Measurements from ENCODE around the gene RPF1.
"Not testable (repeated sequence)": the region's sequence is repeated elsewhere in the genome, so short reads cannot be mapped to it uniquely, and the experiment has no call there.

The RPF1 gene

GRCh38 chr1:84478876-84479868, at the start of gene RPF1:
TSS of gene RPF1 (plus strand) at chr1:84479266. CDS start at chr1:84479282, 16 bp downstream.
- H3K27me3 Mint-ChIP-seq, result peaks cover 21 to 22% of the 10 kb centered on the region in 2 donors
- H3K36me3 Mint-ChIP-seq, result peaks cover 23 to 36% of the 10 kb centered on the region in 2 donors
- DNase-seq (peak; percentile 77), ATAC-seq (replicated peaks) (peak; percentile 99)
- H3K9me3 Mint-ChIP-seq, result peaks cover 13 to 14% of the 10 kb centered on the region in 2 donors
- H3K4me3 Mint-ChIP-seq, result peak within 1 kb of the TSS; percentile 100
- H3K27ac Mint-ChIP-seq, result peak within 1 kb of the TSS; percentile 100
- peaks cover 23 to 40% of the 10 kb centered on the region in 2 donors for H3K4me1 Mint-ChIP-seq

- Mint-ChIP-seq H3K36me3 (peaks cover 4 to 10% of the 10 kb centered on the region in 2 donors), H3K4me3 (no peak overlapping the region), H3K27ac (peak overlapping the region; percentile 39), H3K4me1 (peaks cover 0 to 4% of the 10 kb centered on the region in 2 donors), H3K27me3 (no peaks in the 10 kb centered on the region), H3K9me3 (peaks cover 6% of the 10 kb centered on the region in 2 donors)
- DNase-seq (no peak), ATAC-seq (replicated peaks) (no peak)
Observed at GRCh38 chr1:84430546-84430945, 48.5 kb upstream of the RPF1 start.

- Mint-ChIP-seq H3K36me3 (peaks cover 4 to 10% of the 10 kb centered on the region in 2 donors), H3K9me3 (peaks cover 6% of the 10 kb centered on the region in 2 donors), H3K27ac (peak overlapping the region; percentile 10), H3K4me1 (peaks cover 4 to 8% of the 10 kb centered on the region in 2 donors), H3K27me3 (no peaks in the 10 kb centered on the region), H3K4me3 (peak overlapping the region; percentile 61 to 75)
- DNase-seq (peak; percentile 24), ATAC-seq (replicated peaks) (peak; percentile 73 to 74)
Observed at GRCh38 chr1:84433258-84434080, 45.6 kb upstream of the RPF1 start.

- H3K9me3 Mint-ChIP-seq, result peaks cover 6% of the 10 kb centered on the region in 2 donors
- H3K4me1 Mint-ChIP-seq, result peaks cover 4 to 8% of the 10 kb centered on the region in 2 donors
- peaks cover 4 to 10% of the 10 kb centered on the region in 2 donors for H3K36me3 Mint-ChIP-seq
- no peak overlapping the region for H3K27ac Mint-ChIP-seq
- no peaks in the 10 kb centered on the region for H3K27me3 Mint-ChIP-seq
- peak overlapping the region in 1 of 2 donors; percentile 75 for H3K4me3 Mint-ChIP-seq
- DNase-seq, result no peak
- peak; percentile 6 to 12 for ATAC-seq (replicated peaks)
Observed at GRCh38 chr1:84434081-84434769, 44.8 kb upstream of the RPF1 start.

GRCh38 chr1:84434801-84435549, 44.1 kb upstream of the RPF1 start:
- Mint-ChIP-seq H3K9me3 (peaks cover under 1 to 1% of the 10 kb centered on the region in 2 donors), H3K36me3 (peaks cover 0 to 6% of the 10 kb centered on the region in 2 donors), H3K27ac (no peak overlapping the region), H3K27me3 (no peaks in the 10 kb centered on the region), H3K4me1 (peaks cover 4 to 8% of the 10 kb centered on the region in 2 donors), H3K4me3 (no peak overlapping the region)
- DNase-seq (no peak), ATAC-seq (replicated peaks) (peak in 1 of 2 donors; percentile 6)

- peaks cover 0 to 8% of the 10 kb centered on the region in 2 donors for H3K4me1 Mint-ChIP-seq
- peak; percentile 62 to 66 for ATAC-seq (replicated peaks)
- no peaks in the 10 kb centered on the region for H3K36me3 Mint-ChIP-seq
- no peak for DNase-seq
- H3K27ac Mint-ChIP-seq, result no peak overlapping the region
- peak overlapping the region in 1 of 2 donors; percentile 65 for H3K4me3 Mint-ChIP-seq
- H3K9me3 Mint-ChIP-seq, result no peaks in the 10 kb centered on the region
- no peaks in the 10 kb centered on the region for H3K27me3 Mint-ChIP-seq
Observed at GRCh38 chr1:84436876-84437655, 42.0 kb upstream of the RPF1 start.

GRCh38 chr1:84442256-84442655, 36.8 kb upstream of the RPF1 start:
- Mint-ChIP-seq H3K36me3 (no peaks in the 10 kb centered on the region), H3K9me3 (no peaks in the 10 kb centered on the region), H3K4me1 (peaks cover 8 to 10% of the 10 kb centered on the region in 2 donors), H3K27ac (peak overlapping the region; percentile 44), H3K27me3 (peaks cover 0 to 7% of the 10 kb centered on the region in 2 donors), H3K4me3 (no peak overlapping the region)
- ATAC-seq (replicated peaks) (peak; percentile 98), DNase-seq (no peak)

GRCh38 chr1:84442747-84443646, 36.1 kb upstream of the RPF1 start:
- not testable (repeated sequence) for H3K4me1 Mint-ChIP-seq
- H3K4me3 Mint-ChIP-seq, result peak overlapping the region in 1 of 2 donors; percentile 11

GRCh38 chr1:84448704-84449103, 30.4 kb upstream of the RPF1 start:
- not testable (repeated sequence) for H3K36me3 Mint-ChIP-seq; H3K9me3 Mint-ChIP-seq; H3K4me1 Mint-ChIP-seq; H3K27ac Mint-ChIP-seq; DNase-seq; ATAC-seq (replicated peaks); H3K4me3 Mint-ChIP-seq
- H3K27me3 Mint-ChIP-seq, result peaks cover 0 to 17% of the 10 kb centered on the region in 2 donors

More at GRCh38 chr1:84442747-84443646, 36.1 kb upstream of the RPF1 start:
- not testable (repeated sequence) for H3K9me3 Mint-ChIP-seq, H3K27ac Mint-ChIP-seq, DNase-seq, H3K27me3 Mint-ChIP-seq, H3K36me3 Mint-ChIP-seq
- ATAC-seq (replicated peaks), result peak; percentile 48 to 50

GRCh38 chr1:84450910-84451309, 28.2 kb upstream of the RPF1 start:
- Mint-ChIP-seq H3K9me3 (peaks cover 0 to 1% of the 10 kb centered on the region in 2 donors), H3K4me1 (no peaks in the 10 kb centered on the region), H3K27me3 (peaks cover 6 to 14% of the 10 kb centered on the region in 2 donors), H3K4me3 (no peak overlapping the region), H3K36me3 (no peaks in the 10 kb centered on the region), H3K27ac (no peak overlapping the region)
- DNase-seq, result no peak
- no peak for ATAC-seq (replicated peaks)

- ATAC-seq (replicated peaks), result no peak
- Mint-ChIP-seq H3K27me3 (peaks cover 13 to 14% of the 10 kb centered on the region in 2 donors), H3K4me3 (no peak overlapping the region), H3K9me3 (peaks cover 0 to 1% of the 10 kb centered on the region in 2 donors), H3K4me1 (no peaks in the 10 kb centered on the region), H3K27ac (no peak overlapping the region), H3K36me3 (no peaks in the 10 kb centered on the region)
- DNase-seq, result no peak
Observed at GRCh38 chr1:84452436-84452835, 26.6 kb upstream of the RPF1 start.

GRCh38 chr1:84462118-84462517, 16.9 kb upstream of the RPF1 start:
- Mint-ChIP-seq H3K36me3 (no peaks in the 10 kb centered on the region), H3K27me3 (peaks cover 29% of the 10 kb centered on the region in 2 donors), H3K9me3 (peaks cover 0 to 2% of the 10 kb centered on the region in 2 donors), H3K4me1 (no peaks in the 10 kb centered on the region), H3K4me3 (no peak overlapping the region), H3K27ac (no peak overlapping the region)
- ATAC-seq (replicated peaks) (no peak), DNase-seq (no peak)
